HCT116 (cell line): ENCODE data around the gene ARFRP1. TPM values are rescaled to one million over a fixed set of nuclear protein-coding genes. Genes with fewer than 3 reads are reported as not detected.

Experiments
- ATAC-seq: fragments of 200-7000 bp; cut with Tn5 transposase; 2 replicates; pipeline ENCODE4 v1.9.1; 2020; ENCODE audit warnings: mild to moderate bottlenecking, moderate library complexity
- BruUV-seq: library from RNA; stranded (reverse); fragments of 400-500 nt; replicated peaks from 2 replicates; lab custom pipeline; 2021; lab: Mats Ljungman, UMichigan
- CTCF ChIA-PET: fragments of 300-600 bp; sonication (Branson Sonifier 250); formaldehyde crosslinking; loops from one replicate; lab custom pipeline; 2021; ENCODE audit warnings: antibody characterized with exemption; lab: Charles Lee
- POLR2A ChIA-PET: fragments of 300-600, 350-600 bp; sonication (Branson Sonifier 250); formaldehyde crosslinking; loops from one replicate; lab custom pipeline; 2021; ENCODE audit warnings: antibody characterized with exemption; lab: Charles Lee
- RAD21 ChIA-PET, 2 experiments: fragments of 300-600 bp; sonication (Branson Sonifier 250); formaldehyde crosslinking; loops; one replicate each; lab custom pipeline; 2023; ENCODE audit warnings: low total read pairs in 2 of 2; ENCODE audit not compliant: uncharacterized antibody in 2 of 2, unreplicated experiment in 2 of 2, low non-redundant PET in 1 of 2; lab: Charles Lee
- DNase-seq: peaks from one replicate; pipeline ENCODE4 v3.0.0-alpha.2; 2010; ENCODE audit warnings: low read depth, low spot score
- H2AFZ ChIP-seq: fragments of 200-600 bp; shearing (Covaris generic), sonication (generic); 2 replicates; pipeline ENCODE4 v1.6.1; 2017; ENCODE audit warnings: low read depth, mixed run types, mixed read lengths, antibody characterized with exemption, low read length; ENCODE audit not compliant: poor library complexity, severe bottlenecking
- H3K27ac ChIP-seq: 2 replicates; pipeline ENCODE4 v1.5.1; 2012; ENCODE audit warnings: low read depth, low read length
- H3K27me3 ChIP-seq: fragments of 200-600 bp; sonication (generic); 2 replicates; pipeline ENCODE4 v1.6.1; 2016; ENCODE audit warnings: mixed run types, low read length, mixed read lengths; ENCODE audit not compliant: insufficient read depth
- H3K36me3 ChIP-seq, 2 experiments: fragments of 200-500 bp in 1 of 2; fragments of 200-600 bp in 1 of 2; sonication (Bioruptor generic) in 1 of 2; sonication (generic) in 1 of 2; 2 replicates each; pipeline versions ENCODE4 v1.5.1 to v1.6.1; 2014 to 2016; ENCODE audit warnings: low read length in 2 of 2, inconsistent platforms in 1 of 2, mixed read lengths in 1 of 2, mixed run types in 1 of 2; ENCODE audit not compliant: insufficient read depth in 2 of 2, control insufficient read depth in 1 of 2
- H3K4me1 ChIP-seq, 2 experiments: fragments of 200-600 bp in 1 of 2; sonication (generic) in 1 of 2; 2 replicates each; pipeline versions ENCODE4 v1.5.1 to v1.6.1; 2012 to 2017; ENCODE audit warnings: low read length in 2 of 2, inconsistent platforms in 1 of 2, mild to moderate bottlenecking in 1 of 2, mixed read lengths in 1 of 2, mixed run types in 1 of 2, moderate library complexity in 1 of 2; ENCODE audit not compliant: insufficient read depth in 2 of 2, control insufficient read depth in 1 of 2
- H3K4me2 ChIP-seq: fragments of 200-600 bp; sonication (generic); 2 replicates; pipeline ENCODE4 v1.6.1; 2017; ENCODE audit warnings: mixed run types, low read length, mixed read lengths
- H3K4me3 ChIP-seq, 2 experiments: fragments of 200-600 bp in 1 of 2; sonication (generic) in 1 of 2; replicated peaks in 1 of 2; 2 replicates each; pipeline ENCODE4 v1.5.1; 2011 to 2016; ENCODE audit warnings: low read length in 2 of 2, control low read depth in 1 of 2, low read depth in 1 of 2, mild to moderate bottlenecking in 1 of 2, mixed read lengths in 1 of 2, mixed run types in 1 of 2
- H3K79me2 ChIP-seq: fragments of 200-600 bp; sonication (generic); 2 replicates; pipeline ENCODE4 v1.6.1; 2017; ENCODE audit warnings: mild to moderate bottlenecking, mixed run types, low read length, moderate library complexity, mixed read lengths; ENCODE audit not compliant: insufficient read depth
- H3K9ac ChIP-seq: fragments of 200-600 bp; sonication (generic); 2 replicates; pipeline ENCODE4 v1.6.1; 2016; ENCODE audit warnings: low read length, mixed read lengths
- H3K9me2 ChIP-seq: fragments of 200-600 bp; sonication (generic), shearing (Covaris generic); 2 replicates; pipeline ENCODE4 v1.6.1; 2017; ENCODE audit warnings: mixed run types, mild to moderate bottlenecking, moderate library complexity; ENCODE audit not compliant: insufficient read depth
- H3K9me3 ChIP-seq, 2 experiments: fragments of 200-500 bp in 1 of 2; fragments of 200-600 bp in 1 of 2; sonication (Bioruptor generic) in 1 of 2; sonication (generic) in 1 of 2; 2 replicates each; pipeline ENCODE4 v1.6.1; 2014 to 2017; ENCODE audit warnings: low read length in 2 of 2, mixed read lengths in 2 of 2, inconsistent platforms in 1 of 2, low read depth in 1 of 2, mild to moderate bottlenecking in 1 of 2, mixed run types in 1 of 2, moderate library complexity in 1 of 2; ENCODE audit not compliant: control insufficient read depth in 1 of 2, insufficient read depth in 1 of 2
- H4K20me1 ChIP-seq: fragments of 200-600 bp; sonication (generic), shearing (Covaris generic); 2 replicates; pipeline ENCODE4 v1.6.1; 2017; ENCODE audit warnings: mixed run types, mild to moderate bottlenecking, moderate library complexity; ENCODE audit not compliant: insufficient read depth
- ATF3 ChIP-seq: IDR thresholded peaks from 2 replicates; pipeline ENCODE4 v1.6.1; 2012
- CBX3 ChIP-seq: IDR thresholded peaks from 2 replicates; pipeline ENCODE4 v1.6.1; 2012; ENCODE audit warnings: low read depth
- CEBPB ChIP-seq: IDR thresholded peaks from 2 replicates; pipeline ENCODE4 v1.6.1; 2012; ENCODE audit warnings: low read depth
- EGR1 ChIP-seq: IDR thresholded peaks from 2 replicates; pipeline ENCODE4 v1.6.1; 2012; ENCODE audit warnings: low read depth
- FOSL1 ChIP-seq: IDR thresholded peaks from 2 replicates; pipeline ENCODE4 v1.6.1; 2012; ENCODE audit warnings: low read depth
- JUND ChIP-seq: IDR thresholded peaks from 2 replicates; pipeline ENCODE4 v1.6.1; 2012
- MAX ChIP-seq: IDR thresholded peaks from 2 replicates; pipeline ENCODE4 v1.6.1; 2012
- SIN3A ChIP-seq: IDR thresholded peaks from 2 replicates; pipeline ENCODE4 v1.6.1; 2012; ENCODE audit warnings: low read depth
- SRF ChIP-seq: IDR thresholded peaks from 2 replicates; pipeline ENCODE4 v1.6.1; 2012; ENCODE audit warnings: low read depth
- TCF7L2 ChIP-seq: IDR thresholded peaks from 2 replicates; pipeline ENCODE4 v1.7.0; 2011; ENCODE audit warnings: borderline replicate concordance, inconsistent platforms; ENCODE audit not compliant: insufficient read depth, insufficient read length; ENCODE audit errors: extremely low read depth
- intact Hi-C: fragments of 100-400 bp; cut with micrococcal nuclease; formaldehyde crosslinking; loops from 2 replicates; pipeline ENCODE4 v1.10.0; 2022
- total RNA-seq: library from RNA; stranded (reverse); gene quantifications from one replicate; pipeline ENCODE4 v1.2.1, GENCODE V29; 2021; ENCODE audit not compliant: unreplicated experiment

ARFRP1 gene
- total RNA-seq, 1 experiment from 2014 or later: 53.7 TPM

DNA sequence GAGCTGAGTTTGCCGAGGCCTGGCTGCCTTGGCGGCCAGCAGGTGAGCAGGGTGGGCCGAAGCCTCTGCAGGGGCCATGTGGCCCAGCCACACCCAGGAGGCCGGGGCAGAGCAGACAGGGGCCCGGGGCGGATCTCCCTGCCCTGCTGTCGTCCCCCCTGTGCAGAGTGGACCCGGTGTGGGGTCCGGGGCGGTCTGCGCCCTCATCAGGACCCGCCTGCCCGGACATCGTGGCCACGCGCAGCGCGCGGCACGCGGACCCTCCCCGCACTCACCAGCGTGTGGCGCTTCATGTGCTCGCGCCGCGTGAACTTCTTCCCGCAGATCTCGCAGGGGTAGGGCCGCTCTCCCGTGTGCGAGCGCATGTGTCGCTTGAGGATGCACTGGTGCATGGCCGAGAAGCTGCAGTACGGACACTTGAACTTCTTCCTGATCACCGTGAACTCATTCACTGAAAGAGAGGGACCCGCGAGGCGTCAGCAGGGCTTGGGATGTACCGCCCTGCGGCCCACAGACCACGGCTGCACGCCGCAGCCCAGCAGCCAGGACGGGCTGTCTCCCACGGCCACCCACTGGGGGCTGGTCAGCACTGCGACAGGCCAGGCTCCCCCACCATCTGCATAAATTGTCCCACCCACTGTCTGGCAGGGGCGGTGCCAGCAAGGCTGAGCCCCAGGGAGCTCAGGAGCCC is 44.8 kb upstream of the ARFRP1 start:
- ChIA-PET RAD21 (no interaction called here), CTCF (no interaction called here)

GRCh38 chr20:63751471-63752271 is 43.9 kb upstream of the ARFRP1 start:
- intact Hi-C loops: no loop called here
- RAD21 ChIA-PET: no interaction called here
- H3K4me2 ChIP-seq: no peak overlapping the region
- no peaks in the 10 kb centered on the region for H3K9me3 ChIP-seq
- H3K27ac ChIP-seq: no peak overlapping the region
- no peak overlapping the region for H3K9ac ChIP-seq
- H3K36me3 ChIP-seq: no peaks in the 10 kb centered on the region
- H3K4me1 ChIP-seq: no peaks in the 10 kb centered on the region
- ATAC-seq (peak; percentile 15; the same call in 1 of the 2 replicates), DNase-seq (no peak)
- no peaks in the 10 kb centered on the region for H3K9me2 ChIP-seq
- CTCF ChIA-PET: no interaction called here
- H3K79me2 ChIP-seq: no peaks in the 10 kb centered on the region
- H3K4me3 ChIP-seq: no peak overlapping the region
- no peaks in the 10 kb centered on the region for H3K27me3 ChIP-seq
- H2AFZ ChIP-seq: no peak overlapping the region
- TF ChIP-seq TCF7L2 (no peak), JUND (no peak), EGR1 (no peak), FOSL1 (no peak), SIN3A (no peak), CEBPB (no peak), CBX3 (no peak), ATF3 (no peak)
- no TSS peak for BruUV-seq
- H4K20me1 ChIP-seq: no peaks in the 10 kb centered on the region
- POLR2A ChIA-PET: interaction anchor here (0.7 kb wide), 1 partner anchor 76 kb away, joined by 3 read pairs; no protein-coding TSS in a partner anchor

More for the DNA sequence above, 44.8 kb upstream of the ARFRP1 start:
- POLR2A ChIA-PET: no interaction called here
- no peak overlapping the region for H3K4me3 ChIP-seq
- H3K9ac ChIP-seq: no peak overlapping the region
- H3K4me1 ChIP-seq: no peaks in the 10 kb centered on the region
- H3K9me2 ChIP-seq: no peaks in the 10 kb centered on the region
- H3K27me3 ChIP-seq: no peaks in the 10 kb centered on the region
- intact Hi-C loops: no loop called here
- no peaks in the 10 kb centered on the region for H4K20me1 ChIP-seq
- H3K27ac ChIP-seq: no peak overlapping the region
- BruUV-seq: no TSS peak
- no peak overlapping the region for H3K4me2 ChIP-seq
- H2AFZ ChIP-seq: no peak overlapping the region
- DNase-seq (no peak), ATAC-seq (peak; percentile 39; the same call in 1 of the 2 replicates)
- TF ChIP-seq SIN3A (no peak), MAX (no peak), SRF (no peak)
- H3K79me2 ChIP-seq: no peaks in the 10 kb centered on the region
- H3K36me3 ChIP-seq: no peaks in the 10 kb centered on the region
- no peaks in the 10 kb centered on the region for H3K9me3 ChIP-seq
